SK-MEL-5 (cell line): ENCODE results near the gene PHLPP1. TPM values are rescaled to one million over a fixed set of nuclear protein-coding genes. Genes with fewer than 3 reads are reported as not detected.

Source experiments
- DNase-seq: peaks from one replicate; pipeline ENCODE4 v3.0.0-alpha.2; 2016; ENCODE audit warnings: low read depth, low spot score
- in situ Hi-C: cut with HindIII; loops from 2 replicates; pipeline ENCODE4 v1.10.0; 2016; ENCODE audit warnings: low sequenced_read_pairs, high pct_unique_total_duplicates, low pct_unique_long_range_greater_than_20kb
- total RNA-seq: library from RNA; depleted of rRNA; stranded (reverse); fragments of >200 nt; shearing (Covaris generic); gene quantifications from 2 replicates; pipeline ENCODE4 v1.2.3, GENCODE V29; 2014

The PHLPP1 gene
- total RNA-seq, 1 experiment from 2014 or later, result 15.8 TPM

- no peak for DNase-seq
- in situ Hi-C loops, result no loop called here
Observed at GRCh38 chr18:62759704-62760402, 44.5 kb downstream of the PHLPP1 start.

DNA sequence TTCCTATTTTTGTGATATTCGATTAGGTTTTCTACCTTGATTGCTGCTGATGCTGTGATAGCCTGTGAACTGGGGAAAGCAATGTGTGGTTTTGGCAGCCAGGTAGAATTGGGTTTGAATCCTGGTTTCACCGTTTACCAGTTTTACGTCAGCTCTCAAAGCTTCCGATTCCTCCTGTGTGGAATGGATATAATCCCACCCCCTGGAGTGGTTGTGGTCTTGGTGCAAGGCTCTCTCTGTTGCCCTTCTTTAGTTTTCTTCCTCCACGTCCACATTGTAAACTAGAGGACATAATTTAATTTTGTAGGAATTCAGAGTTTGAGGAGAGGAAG is 45.0 kb downstream of the PHLPP1 start:
- in situ Hi-C loops, result no loop called here
- DNase-seq, result no peak

- in situ Hi-C loops, result no loop called here
- DNase-seq, result no peak
Observed at GRCh38 chr18:62763101-62763521, 47.8 kb downstream of the PHLPP1 start.

GRCh38 chr18:62766266-62766665 is 50.9 kb downstream of the PHLPP1 start:
- no peak for DNase-seq
- in situ Hi-C loops, result no loop called here

GRCh38 chr18:62767321-62767720 is 52.0 kb downstream of the PHLPP1 start:
- in situ Hi-C loops, result no loop called here
- no peak for DNase-seq

DNA sequence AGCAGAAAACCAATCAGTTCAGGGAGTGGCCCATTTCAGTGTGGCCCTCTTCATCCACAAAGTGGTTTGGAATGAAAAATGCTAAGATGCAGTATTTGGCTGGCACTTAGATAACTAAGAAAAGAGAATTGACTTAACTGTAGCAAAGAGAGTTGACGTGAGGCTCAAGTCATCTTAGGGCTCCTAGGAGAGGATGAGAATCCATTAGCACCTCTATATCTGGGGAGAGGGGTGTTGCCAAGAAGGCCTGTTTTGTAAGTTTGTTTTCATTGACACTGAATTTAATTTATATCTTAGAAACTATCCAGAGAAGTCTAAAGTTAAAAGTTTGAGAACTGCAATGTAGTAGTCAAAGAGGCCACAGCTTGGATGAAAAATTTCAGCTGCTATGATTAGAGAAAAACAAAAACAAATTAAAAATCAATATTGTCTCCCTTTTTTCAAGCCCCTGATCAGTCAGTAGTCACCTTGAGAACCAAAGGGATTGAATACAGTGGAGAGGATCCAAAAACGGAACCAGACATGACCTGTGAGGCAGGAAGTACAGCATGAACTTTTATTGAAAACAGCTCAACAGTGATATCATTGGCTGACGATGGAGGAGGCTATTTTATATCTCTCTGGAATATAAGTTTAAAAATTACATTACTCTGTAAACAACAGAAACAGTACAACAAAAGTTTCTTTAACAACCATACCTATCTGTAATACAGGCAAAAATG is 52.7 kb downstream of the PHLPP1 start:
- no peak for DNase-seq
- in situ Hi-C loops, result no loop called here

DNA sequence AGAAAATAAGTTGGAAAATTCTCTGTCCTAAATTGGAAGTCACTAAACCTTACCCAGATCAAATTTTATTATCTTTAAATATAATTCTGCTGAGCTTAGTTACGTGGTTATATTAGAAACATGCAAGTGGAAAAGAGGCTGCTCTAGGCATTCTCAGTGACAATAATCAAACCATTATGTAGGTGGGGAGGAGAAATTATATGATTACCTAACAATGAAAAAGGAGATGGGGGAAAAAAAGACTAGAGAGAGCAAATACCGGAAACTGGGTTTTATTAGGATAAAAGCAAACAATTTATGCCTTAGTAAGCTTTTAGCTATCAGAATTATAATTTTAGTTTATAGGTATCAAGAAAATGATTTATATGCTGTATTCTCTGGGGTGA is 53.2 kb downstream of the PHLPP1 start:
- in situ Hi-C loops, result no loop called here
- no peak for DNase-seq

DNA sequence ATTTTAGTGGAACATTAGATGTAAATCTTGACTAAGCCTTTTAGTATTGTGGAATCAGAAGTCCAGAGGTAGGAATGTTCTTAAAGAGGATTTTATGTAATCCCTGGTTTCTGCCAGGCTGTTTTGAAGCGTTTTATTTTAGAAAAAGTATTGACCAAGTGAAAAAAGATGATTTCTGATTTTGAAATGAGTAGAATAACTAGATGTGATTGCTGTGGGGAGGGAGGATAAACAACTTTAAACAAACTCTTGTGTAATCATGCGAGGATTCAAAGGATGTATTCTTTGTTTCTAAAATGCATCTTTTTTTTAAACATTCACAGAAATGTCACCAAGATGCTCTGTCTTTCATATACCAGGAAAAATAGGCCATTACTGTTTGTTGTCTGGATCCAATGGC is 53.9 kb downstream of the PHLPP1 start:
- in situ Hi-C loops, result no loop called here
- no peak for DNase-seq

- no peak for DNase-seq
- in situ Hi-C loops, result no loop called here
Observed at GRCh38 chr18:62771494-62772270, 56.3 kb downstream of the PHLPP1 start.

GRCh38 chr18:62772860-62773584 is 57.7 kb downstream of the PHLPP1 start:
- in situ Hi-C loops, result no loop called here
- DNase-seq, result peak; percentile 14

DNA sequence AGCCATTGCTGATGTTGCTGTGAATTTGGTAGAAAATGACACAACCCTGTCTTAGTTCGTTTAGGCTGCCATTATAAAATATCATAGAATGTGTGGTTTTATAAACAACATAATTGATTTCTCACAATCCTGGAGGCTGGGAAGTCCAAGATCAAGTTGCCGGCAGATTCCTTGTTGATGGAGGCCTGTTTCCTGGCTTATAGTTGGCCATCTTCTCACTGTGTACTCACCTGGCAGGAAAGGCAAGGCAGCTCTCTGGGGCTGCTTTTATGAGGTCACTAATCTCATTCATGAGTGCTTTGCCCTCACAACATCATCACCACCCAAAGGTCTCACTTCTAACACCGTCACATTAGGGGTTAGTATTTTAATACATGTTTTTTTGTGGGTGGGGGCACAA is 58.4 kb downstream of the PHLPP1 start:
- in situ Hi-C loops, result no loop called here
- DNase-seq, result no peak

DNA sequence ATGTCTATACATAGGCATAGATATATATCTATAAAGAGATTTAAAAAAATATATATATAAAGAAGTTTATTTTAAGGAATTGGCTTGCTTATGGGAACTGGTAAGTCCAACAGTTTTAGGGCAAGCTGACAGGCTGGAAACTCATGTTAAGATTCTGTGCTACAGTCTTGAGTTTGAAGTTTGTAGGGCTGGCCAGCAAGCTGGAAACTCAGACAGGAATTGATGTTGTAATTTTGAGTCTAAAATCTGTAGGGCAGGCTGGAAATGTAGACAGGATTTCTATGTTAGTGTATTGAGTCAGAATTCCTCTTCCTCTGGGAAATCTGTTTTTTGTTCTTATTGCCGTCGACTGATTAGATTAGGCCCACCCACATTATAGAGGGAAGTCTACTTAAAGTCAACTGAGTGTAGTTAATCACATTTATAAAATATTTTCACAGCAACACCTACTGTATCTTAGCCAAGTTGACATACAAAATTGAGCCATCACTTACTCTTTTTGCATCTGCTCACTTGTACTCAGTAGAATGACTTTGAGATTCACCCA is 60.8 kb downstream of the PHLPP1 start:
- in situ Hi-C loops, result no loop called here
- no peak for DNase-seq

DNA sequence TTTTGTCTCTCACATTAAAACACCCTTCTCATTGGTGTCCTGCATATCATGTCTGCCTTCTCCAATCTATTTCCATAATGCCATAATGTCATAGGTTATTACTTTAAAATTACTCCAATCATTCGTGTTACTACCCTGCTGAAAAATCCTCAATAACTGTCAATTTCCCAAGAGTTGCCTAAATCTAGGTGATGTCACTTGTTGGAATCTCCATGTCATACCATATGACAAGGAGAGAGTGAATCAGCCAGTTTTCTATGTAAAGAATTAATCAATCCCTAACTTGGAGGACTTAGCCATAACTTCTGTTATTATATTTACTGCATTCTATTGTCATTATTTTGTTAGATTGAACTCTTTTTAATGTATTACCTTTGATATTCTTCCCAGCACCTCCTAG is 62.5 kb downstream of the PHLPP1 start:
- in situ Hi-C loops, result no loop called here
- no peak for DNase-seq

DNA sequence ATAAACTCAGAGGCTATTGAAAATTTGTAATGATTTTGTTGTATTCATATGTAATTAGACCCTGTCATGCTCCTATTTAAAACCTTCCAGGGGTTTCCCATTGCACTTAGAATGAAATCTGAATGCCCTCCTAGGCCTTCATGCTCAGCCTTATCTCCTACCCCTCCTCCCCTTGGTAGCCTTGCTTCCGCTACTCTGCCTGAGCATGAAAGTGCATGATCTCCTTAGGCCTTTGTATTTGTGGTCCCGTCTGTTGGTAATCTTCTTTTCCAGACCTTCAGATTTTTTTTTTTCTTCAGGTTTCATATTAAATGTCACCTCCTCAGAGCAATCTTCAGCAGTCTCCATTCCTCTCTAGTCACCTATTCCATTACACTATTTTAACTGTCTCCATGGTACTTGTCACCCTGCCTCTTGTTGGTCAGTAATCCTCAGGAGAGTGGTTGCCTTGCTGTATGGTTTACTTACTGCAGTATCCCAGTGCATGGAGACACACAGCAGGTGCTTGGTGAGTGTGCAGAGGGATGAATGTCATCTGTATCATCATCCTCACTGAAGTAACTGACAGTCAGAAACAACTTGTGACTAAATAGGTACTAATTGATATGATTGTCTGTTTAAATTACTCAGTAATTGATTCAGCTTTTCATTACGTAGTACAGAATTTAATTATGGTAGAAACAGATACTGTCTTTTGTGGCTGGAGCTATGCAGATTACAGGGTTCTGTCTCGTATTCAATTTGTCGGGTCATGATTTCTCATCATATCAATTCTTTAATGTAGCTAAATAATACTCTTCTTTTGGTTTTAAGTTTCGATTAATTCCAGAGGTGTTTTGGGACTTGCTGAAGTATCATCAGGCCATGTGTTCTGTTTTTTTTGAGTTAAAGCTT is 63.9 kb downstream of the PHLPP1 start:
- DNase-seq, result no peak
- in situ Hi-C loops, result no loop called here

DNA sequence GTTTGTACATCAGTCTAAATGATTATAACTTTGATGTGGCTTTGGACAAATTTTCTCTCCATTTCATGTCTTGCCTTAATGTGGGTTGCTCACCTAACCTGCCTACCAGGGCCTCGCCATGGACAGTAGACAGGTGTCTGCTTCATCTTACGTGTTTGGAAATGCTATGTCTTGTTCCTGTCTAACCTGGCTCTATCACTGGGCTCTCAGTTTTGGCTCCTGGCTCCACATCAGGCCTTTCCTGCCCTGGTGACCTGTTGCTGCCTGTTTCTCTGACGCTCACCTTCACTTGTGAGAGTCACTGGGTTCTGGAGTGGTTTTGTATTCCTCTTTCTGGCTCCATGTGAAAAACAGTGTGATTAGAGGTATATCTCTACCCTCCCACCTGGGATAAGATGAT is 65.9 kb downstream of the PHLPP1 start:
- in situ Hi-C loops, result no loop called here

DNA sequence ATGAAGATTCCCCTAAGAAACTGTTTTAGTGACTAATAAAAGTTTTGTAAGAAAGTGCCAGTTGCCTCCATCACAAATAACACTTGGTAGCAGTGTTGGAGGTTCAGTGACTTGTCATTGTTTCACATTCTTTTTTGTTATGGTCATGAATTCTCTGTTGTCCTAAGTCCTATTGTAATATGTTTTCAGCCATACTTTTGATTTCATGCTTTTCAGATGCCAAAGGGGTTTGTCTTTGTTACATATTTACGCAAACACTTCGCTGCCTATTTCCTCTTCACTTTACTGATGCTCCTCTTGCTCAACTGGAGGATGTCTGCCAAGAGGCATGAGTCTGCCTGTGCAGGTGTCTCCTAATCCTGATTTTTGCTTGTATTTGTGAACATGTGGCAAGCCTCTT is 66.6 kb downstream of the PHLPP1 start:
- no peak for DNase-seq
- in situ Hi-C loops, result no loop called here

More for the DNA sequence above, 65.9 kb downstream of the PHLPP1 start:
- no peak for DNase-seq
